ENCODE results near the gene MDN1.
"Not testable (repeated sequence)": the region's sequence is repeated elsewhere in the genome, so short reads cannot be mapped to it uniquely, and the experiment has no call there.

Gene MDN1

GRCh38 chr6:89818977-89819335 lies 638 bp downstream of the MDN1 start:
- TF ChIP-seq CTCF (IDR thresholded peaks at IDR 0.05; ENCODE audit: control insufficient read depth, insufficient read depth, low read depth, low read length, missing control alignments), result no peak
- H3K4me3 ChIP-seq (ENCODE audit: control insufficient read depth, low read depth, low read length), result peak overlapping the region; percentile 61
- no peak for DNase-seq (ENCODE audit: low read depth)

- no peak for DNase-seq (ENCODE audit: low read depth)
- TF ChIP-seq CTCF (IDR thresholded peaks at IDR 0.05; ENCODE audit: control insufficient read depth, insufficient read depth, low read depth, low read length, missing control alignments), result no peak
- no peak overlapping the region for H3K4me3 ChIP-seq (ENCODE audit: control insufficient read depth, low read depth, low read length)
Observed at GRCh38 chr6:89817481-89817880, 2.1 kb downstream of the MDN1 start.

- not testable (repeated sequence) for DNase-seq (ENCODE audit: low read depth); H3K4me3 ChIP-seq (ENCODE audit: control insufficient read depth, low read depth, low read length)
Observed at GRCh38 chr6:89813422-89813821, 6.2 kb downstream of the MDN1 start.

- H3K4me3 ChIP-seq (ENCODE audit: control insufficient read depth, low read depth, low read length), result no peak overlapping the region
- DNase-seq (ENCODE audit: low read depth), result no peak
- no peak for TF ChIP-seq CTCF (IDR thresholded peaks at IDR 0.05; ENCODE audit: control insufficient read depth, insufficient read depth, low read depth, low read length, missing control alignments)
Observed at GRCh38 chr6:89807581-89807980, 12.0 kb downstream of the MDN1 start.

- no peak for TF ChIP-seq CTCF (IDR thresholded peaks at IDR 0.05; ENCODE audit: control insufficient read depth, insufficient read depth, low read depth, low read length, missing control alignments)
- H3K4me3 ChIP-seq (ENCODE audit: control insufficient read depth, low read depth, low read length), result no peak overlapping the region
- no peak for DNase-seq (ENCODE audit: low read depth)
Observed at GRCh38 chr6:89805814-89806371, 13.7 kb downstream of the MDN1 start.

- no peak overlapping the region for H3K4me3 ChIP-seq (ENCODE audit: control insufficient read depth, low read depth, low read length)
- no peak for DNase-seq (ENCODE audit: low read depth)
- TF ChIP-seq CTCF (IDR thresholded peaks at IDR 0.05; ENCODE audit: control insufficient read depth, insufficient read depth, low read depth, low read length, missing control alignments), result no peak
Observed at GRCh38 chr6:89803271-89803670, 16.3 kb downstream of the MDN1 start.

- TF ChIP-seq CTCF (IDR thresholded peaks at IDR 0.05; ENCODE audit: control insufficient read depth, insufficient read depth, low read depth, low read length, missing control alignments), result no peak
- DNase-seq (ENCODE audit: low read depth), result no peak
- no peak overlapping the region for H3K4me3 ChIP-seq (ENCODE audit: control insufficient read depth, low read depth, low read length)
Observed at GRCh38 chr6:89799756-89800155, 19.8 kb downstream of the MDN1 start.
